Mesangial cell (primary cell): Measurements from ENCODE around the gene TRABD2B. TPM values are rescaled to one million over a fixed set of nuclear protein-coding genes. Genes with fewer than 3 reads are reported as not detected.

Experiments used
- total RNA-seq: library from RNA; depleted of rRNA; stranded (reverse); fragments of >200 nt; gene quantifications from 2 replicates; pipeline ENCODE4 v1.2.3, GENCODE V29; 2015

The TRABD2B gene
- total RNA-seq: 0.33 and 2.5 TPM in 2 replicates

DNA sequence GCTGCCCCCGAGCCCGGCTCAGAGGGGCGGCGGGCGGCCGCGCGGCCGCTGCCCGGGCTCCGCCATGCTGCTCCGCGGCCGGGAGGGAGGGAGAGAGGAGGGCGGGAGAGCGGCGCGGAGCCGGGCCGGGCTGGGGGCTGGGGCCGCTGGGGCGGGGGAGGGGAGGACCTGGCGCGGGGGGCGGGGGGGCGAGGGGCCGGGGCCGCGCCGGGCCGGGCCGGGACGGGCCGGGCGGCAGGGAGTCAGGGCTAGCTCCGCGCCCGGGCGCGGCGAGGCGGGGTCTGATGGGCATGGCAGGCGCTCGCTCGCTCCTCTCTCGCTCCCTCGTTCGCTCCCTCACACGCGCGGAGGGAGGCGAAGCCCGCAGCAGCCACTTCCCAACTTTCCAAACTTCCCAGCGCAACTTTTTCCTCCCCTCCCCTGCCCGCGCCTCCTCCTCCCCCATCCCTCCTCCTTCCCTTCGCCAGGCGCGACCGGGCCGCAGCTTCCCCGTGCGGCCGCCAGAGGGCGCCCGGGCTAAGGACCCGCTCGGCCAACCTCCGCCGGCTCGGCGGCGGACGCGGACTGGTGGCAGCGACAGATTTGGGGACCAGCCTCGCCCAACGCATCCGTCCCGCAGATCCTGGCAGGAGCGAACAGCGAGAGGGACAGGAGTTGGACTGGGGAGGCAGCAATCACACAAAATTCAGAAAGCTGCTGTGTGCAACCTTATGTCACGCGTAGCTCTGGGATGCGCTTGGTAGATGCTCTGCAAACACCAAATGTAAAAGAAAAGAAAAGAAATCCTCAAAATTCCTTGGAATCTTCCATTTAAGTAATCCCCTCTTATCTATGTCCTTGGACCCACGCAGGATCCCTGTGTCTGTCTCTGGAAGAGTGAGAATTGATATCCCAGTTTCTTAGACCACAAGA, at the start of gene TRABD2B:
TRABD2B (minus strand) TSS at position 97 of the 912 bp plus-strand sequence.

Other genes starting within 250 kb of the TRABD2B start
- gene SLC5A9, start 225.3 kb upstream of the TRABD2B start, total RNA-seq: not detected in 2 replicates